Hepatocyte (in vitro differentiated cells): ENCODE data around the gene DEF6. TPM values are rescaled to one million over a fixed set of nuclear protein-coding genes. Genes with fewer than 3 reads are reported as not detected.

Experiments used
- DNase-seq: peaks from one replicate; pipeline ENCODE4 v3.0.0-alpha.2; 2016; ENCODE audit warnings: low spot score
- H2AFZ ChIP-seq: fragments of 200-600 bp; sonication (generic); 2 replicates; pipeline ENCODE4 v1.6.0; 2016; ENCODE audit warnings: antibody characterized with exemption, mild to moderate bottlenecking
- H3K27ac ChIP-seq: fragments of 200-600 bp; sonication (generic); 2 replicates; pipeline ENCODE4 v1.5.1; 2016; ENCODE audit warnings: mild to moderate bottlenecking
- H3K27me3 ChIP-seq: fragments of 200-600 bp; sonication (generic); 2 replicates; pipeline ENCODE4 v1.6.1; 2016
- H3K36me3 ChIP-seq: fragments of 200-600 bp; sonication (generic); replicated peaks from 2 replicates; pipeline ENCODE4 v1.5.1; 2016; ENCODE audit warnings: low read depth; ENCODE audit not compliant: insufficient read depth
- H3K4me1 ChIP-seq: fragments of 200-600 bp; sonication (generic); 2 replicates; pipeline ENCODE4 v1.5.1; 2016; ENCODE audit warnings: mild to moderate bottlenecking, moderate library complexity; ENCODE audit not compliant: insufficient read depth
- H3K4me2 ChIP-seq: fragments of 200-600 bp; sonication (generic); 2 replicates; pipeline ENCODE4 v1.6.0; 2016
- H3K4me3 ChIP-seq: fragments of 200-600 bp; sonication (generic); 2 replicates; pipeline ENCODE4 v1.5.1; 2016; ENCODE audit warnings: mild to moderate bottlenecking
- H3K79me2 ChIP-seq: fragments of 200-600 bp; sonication (generic); 2 replicates; pipeline ENCODE4 v1.6.0; 2017; ENCODE audit warnings: mild to moderate bottlenecking
- H3K9me2 ChIP-seq: fragments of 200-600 bp; sonication (generic); replicated peaks from 2 replicates; pipeline ENCODE4 v1.6.0; 2017; ENCODE audit warnings: mild to moderate bottlenecking; ENCODE audit not compliant: insufficient read depth
- H3K9me3 ChIP-seq: fragments of 200-600 bp; sonication (generic); 2 replicates; pipeline ENCODE4 v1.5.1; 2016; ENCODE audit warnings: low read depth, mild to moderate bottlenecking
- H4K20me1 ChIP-seq: fragments of 200-600 bp; sonication (generic); 2 replicates; pipeline ENCODE4 v1.6.0; 2016; ENCODE audit warnings: mild to moderate bottlenecking; ENCODE audit not compliant: insufficient read depth, poor library complexity, severe bottlenecking
- CTCF ChIP-seq: fragments of 200-600 bp; sonication (generic); IDR thresholded peaks from 2 replicates; pipeline ENCODE4 v1.5.1; 2016; ENCODE audit warnings: antibody characterized with exemption, mild to moderate bottlenecking; ENCODE audit not compliant: poor library complexity
- EZH2 ChIP-seq: fragments of 200-600 bp; sonication (generic); IDR thresholded peaks from 2 replicates; pipeline ENCODE4 v1.6.1; 2016; ENCODE audit warnings: antibody characterized with exemption, mild to moderate bottlenecking, borderline replicate concordance
- EZH2phosphoT487 ChIP-seq: fragments of 200-600 bp; sonication (generic); IDR thresholded peaks from one replicate; pipeline ENCODE4 v1.6.1; 2018; ENCODE audit warnings: antibody characterized with exemption, mild to moderate bottlenecking, low read depth, moderate library complexity; ENCODE audit not compliant: unreplicated experiment, severe bottlenecking
- WGBS: methylation state at CpG from one replicate; pipeline ENCODE4 v1.1.6; 2016; ENCODE audit warnings: low lambda C conversion rate; ENCODE audit errors: missing lambda C conversion rate; 5-methylcytosine and 5-hydroxymethylcytosine counted together
- polyA plus RNA-seq: library from polyadenylated mRNA; unstranded; fragments of >200 nt; fragmentation: Nextera tagmentation; extraction: Ambion mirVana; gene quantifications from 2 replicates; pipeline ENCODE4 v1.2.1, GENCODE V29; 2016
- total RNA-seq: library from RNA; depleted of rRNA; stranded (reverse); fragments of >200 nt; gene quantifications from 2 replicates; pipeline ENCODE4 v1.2.3, GENCODE V29; 2014

DEF6 gene
- total and polyA plus RNA-seq, 2 experiments from 2014 or later: 3.7 to 3.8 TPM

GRCh38 chr6:35259948-35260590 lies 37.5 kb upstream of the DEF6 start:
- peak overlapping the region; percentile 85 for H3K4me2 ChIP-seq

GRCh38 chr6:35260591-35261570 lies 36.7 kb upstream of the DEF6 start:
- Histone ChIP-seq H3K4me1 (peaks cover 16% of the 10 kb centered on the region), H4K20me1 (no peaks in the 10 kb centered on the region), H2AFZ (peak overlapping the region; percentile 52), H3K9me2 (no peaks in the 10 kb centered on the region), H3K4me3 (no peak overlapping the region), H3K79me2 (peaks cover 41% of the 10 kb centered on the region), H3K27me3 (no peaks in the 10 kb centered on the region), H3K9me3 (no peaks in the 10 kb centered on the region), H3K27ac (peak overlapping the region; percentile 92), H3K4me2 (peak overlapping the region; percentile 85), H3K36me3 (no peaks in the 10 kb centered on the region)
- no peak for TF ChIP-seq CTCF
- no peak for TF ChIP-seq EZH2
- no peak for TF ChIP-seq EZH2phosphoT487
- DNase-seq: no peak
- 96% methylated on average over 6 of the region's 6 CpGs for WGBS

More at GRCh38 chr6:35259948-35260590, 37.5 kb upstream of the DEF6 start:
- Histone ChIP-seq H3K4me1 (peaks cover 16% of the 10 kb centered on the region), H3K27me3 (no peaks in the 10 kb centered on the region), H3K9me3 (no peaks in the 10 kb centered on the region), H4K20me1 (no peaks in the 10 kb centered on the region), H3K27ac (peak overlapping the region; percentile 92), H3K36me3 (no peaks in the 10 kb centered on the region), H2AFZ (peak overlapping the region; percentile 52), H3K9me2 (no peaks in the 10 kb centered on the region), H3K79me2 (peaks cover 49% of the 10 kb centered on the region), H3K4me3 (peak overlapping the region; percentile 70)
- WGBS: 13% methylated on average over 11 of the region's 23 CpGs
- TF ChIP-seq EZH2 (no peak), EZH2phosphoT487 (no peak), CTCF (no peak)
- peak; percentile 80 for DNase-seq

- Histone ChIP-seq H3K36me3 (no peaks in the 10 kb centered on the region), H3K9me3 (no peaks in the 10 kb centered on the region), H3K9me2 (no peaks in the 10 kb centered on the region), H3K4me1 (peaks cover 16% of the 10 kb centered on the region), H3K79me2 (peaks cover 25% of the 10 kb centered on the region), H3K27me3 (no peaks in the 10 kb centered on the region), H3K27ac (no peak overlapping the region), H3K4me2 (no peak overlapping the region), H3K4me3 (no peak overlapping the region), H4K20me1 (no peaks in the 10 kb centered on the region), H2AFZ (no peak overlapping the region)
- DNase-seq: no peak
- 70% methylated on average over 2 of the region's 2 CpGs for WGBS
- TF ChIP-seq EZH2: no peak
- TF ChIP-seq CTCF: no peak
- no peak for TF ChIP-seq EZH2phosphoT487
Observed at GRCh38 chr6:35262596-35262995, 35.0 kb upstream of the DEF6 start.
